ENCODE results near the gene ASB3. TPM values are rescaled to one million over a fixed set of nuclear protein-coding genes. Genes with fewer than 3 reads are reported as not detected.

Gene ASB3
- total RNA-seq, 2 experiments from 2014 or later, result 26.4 to 30.3 TPM

- TF ChIP-seq CTCF (conservative IDR thresholded peaks at IDR 0.05; ENCODE audit: low read length) (no peak), EZH2phosphoT487 (IDR thresholded peaks at IDR 0.05; ENCODE audit: borderline replicate concordance, low read depth, low read length) (no peak)
- Histone ChIP-seq H2AFZ (ENCODE audit: low read length) (no peak overlapping the region), H3K4me2 (ENCODE audit: low read length) (no peak overlapping the region), H4K20me1 (ENCODE audit: insufficient read depth, low read length) (no peaks in the 10 kb centered on the region), H3K4me1 (ENCODE audit: insufficient read depth, low read length, poor library complexity, severe bottlenecking) (no peaks in the 10 kb centered on the region), H3K9me3 (ENCODE audit: low read length) (no peaks in the 10 kb centered on the region), H3K27ac (ENCODE audit: low read depth, low read length, poor library complexity, severe bottlenecking) (no peak overlapping the region), H3K9me2 (ENCODE audit: insufficient read depth, low read length) (no peaks in the 10 kb centered on the region), H3K4me3 (ENCODE audit: low read depth, low read length, poor library complexity, severe bottlenecking) (no peak overlapping the region), H3K79me2 (ENCODE audit: insufficient read depth, low read depth, low read length) (no peaks in the 10 kb centered on the region), H3K36me3 (ENCODE audit: insufficient read depth, low read length) (no peaks in the 10 kb centered on the region)
- intact Hi-C loops (cut with micrococcal nuclease; ENCODE audit: unreplicated experiment), result loop anchor here (10.0 kb wide), 1 partner anchor 403 kb away; no protein-coding TSS in a partner anchor
- ChIA-PET CTCF (ENCODE audit: unreplicated experiment) (no interaction called here), POLR2A (no interaction called here)
- DNase-seq (ENCODE audit: low spot score), result no peak
- no TSS peak for BruUV-seq (replicated peaks)
These were observed 40.8 kb upstream of the ASB3 start for GRCh38 chr2:53827398-53828175.

GRCh38 chr2:53826587-53827397, 40.0 kb upstream of the ASB3 start:
- TF ChIP-seq CTCF (conservative IDR thresholded peaks at IDR 0.05; ENCODE audit: low read length), result no peak
- TF ChIP-seq EZH2phosphoT487 (IDR thresholded peaks at IDR 0.05; ENCODE audit: borderline replicate concordance, low read depth, low read length), result no peak
- H3K9me2 ChIP-seq (ENCODE audit: insufficient read depth, low read length), result no peaks in the 10 kb centered on the region
- no peak overlapping the region for H3K4me2 ChIP-seq (ENCODE audit: low read length)
- no peaks in the 10 kb centered on the region for H3K4me1 ChIP-seq (ENCODE audit: insufficient read depth, low read length, poor library complexity, severe bottlenecking)
- H4K20me1 ChIP-seq (ENCODE audit: insufficient read depth, low read length), result no peaks in the 10 kb centered on the region
- no peak for DNase-seq (ENCODE audit: low spot score)
- H3K79me2 ChIP-seq (ENCODE audit: insufficient read depth, low read depth, low read length), result no peaks in the 10 kb centered on the region
- ChIA-PET CTCF (ENCODE audit: unreplicated experiment) (no interaction called here), POLR2A (no interaction called here)
- no peaks in the 10 kb centered on the region for H3K9me3 ChIP-seq (ENCODE audit: low read length)
- no peak overlapping the region for H3K4me3 ChIP-seq (ENCODE audit: low read depth, low read length, poor library complexity, severe bottlenecking)
- no TSS peak for BruUV-seq (replicated peaks)
- H2AFZ ChIP-seq (ENCODE audit: low read length), result no peak overlapping the region
- H3K36me3 ChIP-seq (ENCODE audit: insufficient read depth, low read length), result no peaks in the 10 kb centered on the region
- H3K27ac ChIP-seq (ENCODE audit: low read depth, low read length, poor library complexity, severe bottlenecking), result no peak overlapping the region
- intact Hi-C loops (cut with micrococcal nuclease; ENCODE audit: unreplicated experiment), result loop anchor here (10.0 kb wide), 1 partner anchor 402 kb away; no protein-coding TSS in a partner anchor

All from OCI-LY7 (cell line).